HepG2 (cell line): ENCODE measurements around the gene TMEM247. TPM values are rescaled to one million over a fixed set of nuclear protein-coding genes. Genes with fewer than 3 reads are reported as not detected.

Source experiments
- ATAC-seq: fragments of 200-7000 bp; cut with Tn5 transposase; 3 replicates; pipeline ENCODE4 v1.9.1; 2020; ENCODE audit warnings: mild to moderate bottlenecking, moderate library complexity
- BruUV-seq: library from RNA; stranded (reverse); fragments of 400-500 nt; replicated peaks from 2 replicates; lab custom pipeline; 2021; lab: Mats Ljungman, UMichigan
- CTCF ChIA-PET: fragments of 300-600 bp; formaldehyde crosslinking; extraction: SDS; loops from one replicate; lab custom pipeline; 2021; ENCODE audit warnings: low total read pairs, inconsistent platforms, low intra/inter-chr PET ratio; lab: Yijun Ruan, JAX
- POLR2A ChIA-PET: fragments of 350-600 bp; sonication (Branson Sonifier 250); formaldehyde crosslinking; loops from one replicate; lab custom pipeline; 2020; ENCODE audit warnings: antibody characterized with exemption, inconsistent platforms; lab: Yijun Ruan, JAX
- DNase-seq: peaks from one replicate; pipeline ENCODE4 v3.0.0-alpha.2; 2015; ENCODE audit warnings: low spot score
- FAIRE-seq: peaks from 3 replicates; lab custom pipeline; 2011; peaks lifted over from hg19 to GRCh38; lab: Jason Lieb, UNC
- H2AFZ ChIP-seq: one replicate; pipeline ENCODE4 v1.6.1; 2011; ENCODE audit warnings: low read length, inconsistent platforms
- H3K27ac ChIP-seq: fragments of 300-600 bp; 3 replicates; pipeline ENCODE4 v1.8.0; 2011; ENCODE audit warnings: mixed run types, mild to moderate bottlenecking, mixed read lengths, low read length, inconsistent platforms; ENCODE audit not compliant: insufficient read depth; ENCODE audit errors: extremely low read length
- H3K27me3 ChIP-seq, 2 experiments: fragments of 200-600 bp in 1 of 2; 2 replicates in 1 of 2; 3 replicates in 1 of 2; pipeline versions ENCODE4 v1.6.0 to v1.8.0; 2011; ENCODE audit warnings: low read length in 2 of 2, mild to moderate bottlenecking in 2 of 2, moderate library complexity in 2 of 2, inconsistent platforms in 1 of 2; ENCODE audit not compliant: insufficient read depth in 2 of 2, control insufficient read depth in 1 of 2
- H3K36me3 ChIP-seq, 2 experiments: fragments of 200-600 bp in 1 of 2; replicated peaks in 1 of 2; 2 replicates in 1 of 2; 3 replicates in 1 of 2; pipeline versions ENCODE4 v1.5.1 to v1.8.0; 2011; ENCODE audit warnings: low read length in 2 of 2, inconsistent platforms in 1 of 2; ENCODE audit not compliant: insufficient read depth in 2 of 2, control insufficient read depth in 1 of 2
- H3K4me1 ChIP-seq: 2 replicates; pipeline ENCODE4 v1.5.1; 2012; ENCODE audit warnings: low read length, inconsistent platforms; ENCODE audit not compliant: insufficient read depth
- H3K4me2 ChIP-seq: 2 replicates; pipeline ENCODE4 v1.6.0; 2011; ENCODE audit warnings: low read depth, low read length, inconsistent platforms
- H3K4me3 ChIP-seq, 3 experiments: fragments of 200-600 bp in 1 of 3; sonication (generic), shearing (Covaris generic) in 1 of 3; replicated peaks in 1 of 3; 2 replicates each; pipeline ENCODE4 v1.5.1; 2011 to 2016; ENCODE audit warnings: low read length in 3 of 3, inconsistent platforms in 2 of 3, low read depth in 2 of 3, mild to moderate bottlenecking in 2 of 3, control low read depth in 1 of 3, mixed read lengths in 1 of 3; ENCODE audit not compliant: insufficient read depth in 1 of 3
- H3K79me2 ChIP-seq: one replicate; pipeline ENCODE4 v1.6.1; 2011; ENCODE audit warnings: low read length, inconsistent platforms; ENCODE audit not compliant: insufficient read depth
- H3K9ac ChIP-seq: 2 replicates; pipeline ENCODE4 v1.6.0; 2011; ENCODE audit warnings: mild to moderate bottlenecking, low read depth, low read length, inconsistent platforms; ENCODE audit not compliant: insufficient read depth
- H3K9me3 ChIP-seq: 2 replicates; pipeline ENCODE4 v1.5.1; 2012; ENCODE audit warnings: mild to moderate bottlenecking, low read length
- H4K20me1 ChIP-seq: 2 replicates; pipeline ENCODE4 v1.6.0; 2011; ENCODE audit warnings: inconsistent platforms, mild to moderate bottlenecking, low read length, moderate library complexity; ENCODE audit not compliant: insufficient read depth
- AKNA ChIP-seq: sonication (generic); formaldehyde crosslinking; IDR thresholded peaks from 2 replicates; pipeline ENCODE4 v1.4.0; 2020; ENCODE audit warnings: missing genetic modification reagents, borderline replicate concordance
- ATM ChIP-seq: fragments of 450-650 bp; IDR thresholded peaks from 2 replicates; pipeline ENCODE4 v1.7.1; 2017; ENCODE audit warnings: mild to moderate bottlenecking, borderline replicate concordance
- EP300 ChIP-seq, 3 experiments: sonication (generic) in 1 of 3; formaldehyde crosslinking in 1 of 3; IDR thresholded peaks; 2 replicates each; pipeline versions ENCODE4 v1.5.1 to v1.6.1; 2011 to 2020; ENCODE audit warnings: low read depth in 2 of 3, low read length in 2 of 3, borderline replicate concordance in 1 of 3, improper control_type of control experiment in 1 of 3, mild to moderate bottlenecking in 1 of 3, missing genetic modification reagents in 1 of 3, moderate library complexity in 1 of 3
- HOXA7 ChIP-seq: sonication (generic); formaldehyde crosslinking; IDR thresholded peaks from 2 replicates; pipeline ENCODE4 v1.8.1; 2022; ENCODE audit warnings: mild to moderate bottlenecking, missing genetic modification reagents, moderate library complexity
- ISL2 ChIP-seq: sonication (generic); formaldehyde crosslinking; IDR thresholded peaks from 2 replicates; pipeline ENCODE4 v1.5.0; 2020; ENCODE audit warnings: missing genetic modification reagents
- REPIN1 ChIP-seq: sonication (generic); formaldehyde crosslinking; IDR thresholded peaks from 2 replicates; pipeline ENCODE4 v1.8.0; 2022; ENCODE audit warnings: missing genetic modification reagents, low read depth, mild to moderate bottlenecking, borderline replicate concordance
- ZBTB2 ChIP-seq: sonication (generic); formaldehyde crosslinking; IDR thresholded peaks from 2 replicates; pipeline ENCODE4 v1.8.0; 2022; ENCODE audit warnings: low read depth, missing genetic modification reagents
- ZBTB38 ChIP-seq: sonication (generic); formaldehyde crosslinking; IDR thresholded peaks from 2 replicates; pipeline ENCODE4 v1.5.1; 2020; ENCODE audit warnings: mild to moderate bottlenecking, missing genetic modification reagents
- ZFP90 ChIP-seq: sonication (generic); formaldehyde crosslinking; IDR thresholded peaks from 2 replicates; pipeline ENCODE4 v1.8.0; 2022; ENCODE audit warnings: missing genetic modification reagents, mild to moderate bottlenecking, inconsistent platforms, borderline replicate concordance
- ZFYVE20 ChIP-seq: sonication (generic); formaldehyde crosslinking; IDR thresholded peaks from 2 replicates; pipeline ENCODE4 v1.8.0; 2023; ENCODE audit warnings: low read depth, mild to moderate bottlenecking, moderate library complexity, missing genetic modification reagents, borderline replicate concordance
- ZNF317 ChIP-seq: sonication (generic); formaldehyde crosslinking; IDR thresholded peaks from 2 replicates; pipeline ENCODE4 v1.5.0; 2020; ENCODE audit warnings: mild to moderate bottlenecking, missing genetic modification reagents
- ZNF468 ChIP-seq: sonication (generic); formaldehyde crosslinking; IDR thresholded peaks from 2 replicates; pipeline ENCODE4 v1.8.0; 2022; ENCODE audit warnings: mild to moderate bottlenecking, moderate library complexity, missing genetic modification reagents
- WGBS: methylation state at CpG from one replicate; pipeline ENCODE4 v1.1.6; 2017; ENCODE audit warnings: low lambda C conversion rate; 5-methylcytosine and 5-hydroxymethylcytosine counted together
- in situ Hi-C: cut with HindIII; loops from 2 replicates; pipeline ENCODE4 v1.10.0; 2017; ENCODE audit warnings: low pct_unique_long_range_greater_than_20kb; ENCODE audit not compliant: extremely low pct_ligation_motif_present
- intact Hi-C: fragments of 100-400 bp; cut with micrococcal nuclease; formaldehyde crosslinking; loops from one replicate; pipeline ENCODE4 v1.10.0; 2022; ENCODE audit not compliant: unreplicated experiment
- polyA plus RNA-seq, 8 experiments: library from polyadenylated mRNA; depleted of rRNA in 3 of 8; stranded (reverse) in 7 of 8; unstranded in 1 of 8; fragments of >200 nt; fragmentation: Illumina TruSeq in 4 of 8; extraction: Trizol in 4 of 8; gene quantifications; 2 replicates each; pipeline versions ENCODE4 v1.2.1 to v1.2.3, GENCODE V29; 2011 to 2016; ENCODE audit warnings: low read depth in 4 of 8, missing spikeins in 1 of 8, mixed read lengths in 1 of 8; ENCODE audit not compliant: insufficient read depth in 1 of 8
- total RNA-seq, 5 experiments: library from RNA; depleted of rRNA; stranded (reverse); fragments of >200 nt; fragmentation: Illumina TruSeq; extraction: Trizol; gene quantifications; 2 replicates each; pipeline ENCODE4 v1.2.3, GENCODE V29; 2016; ENCODE audit warnings: low read depth in 1 of 5

The TMEM247 gene
- total and polyA plus RNA-seq, 2 of the 13 experiments (the other 11 are each of a cell fraction or from before 2014, with no cell fraction given) = not detected

- no TSS peak for BruUV-seq
- Histone ChIP-seq H3K9ac (no peak overlapping the region), H3K4me1 (peaks cover 15% of the 10 kb centered on the region; the same call in 1 of the 2 replicates), H4K20me1 (no peaks in the 10 kb centered on the region), H3K9me3 (no peaks in the 10 kb centered on the region), H3K27me3 (peaks cover 0 to 48% of the 10 kb centered on the region in 2 experiments; a peak in 3 of 5 replicates), H3K36me3 (no peaks in the 10 kb centered on the region), H3K27ac (no peak overlapping the region), H3K79me2 (no peaks in the 10 kb centered on the region), H3K4me2 (no peak overlapping the region), H2AFZ (no peak overlapping the region), H3K4me3 (no peak overlapping the region)
- in situ Hi-C loops (no loop called here), intact Hi-C loops (no loop called here)
- ATAC-seq = peak; percentile 48
- no peak for TF ChIP-seq ZNF468 (CRISPR knock-in tag)
- TF ChIP-seq ZBTB2 (CRISPR knock-in tag) = no peak
- no peak for TF ChIP-seq HOXA7 (CRISPR knock-in tag)
- TF ChIP-seq ATM = no peak
- no peak for TF ChIP-seq ZBTB38 (CRISPR knock-in tag)
- no peak for TF ChIP-seq ZFP90 (CRISPR knock-in tag)
- no peak for TF ChIP-seq ISL2
- TF ChIP-seq ZNF317 (CRISPR knock-in tag) = no peak
- no peak for TF ChIP-seq REPIN1 (CRISPR knock-in tag)
- TF ChIP-seq EP300 (IDR thresholded peaks at IDR 0.05; ENCODE audit: low read depth in 2 of 2, low read length in 2 of 2) = no peak
- no peak for TF ChIP-seq EP300 (CRISPR knock-in tag; IDR thresholded peaks at IDR 0.05; ENCODE audit: borderline replicate concordance)
- TF ChIP-seq ZFYVE20 (CRISPR knock-in tag) = no peak
- no peak for TF ChIP-seq AKNA
- no peak for DNase-seq
- ChIA-PET CTCF (no interaction called here), POLR2A (no interaction called here)
- FAIRE-seq = no peak
- 44% methylated on average over 7 of the region's 8 CpGs for WGBS
These were observed 8.4 kb downstream of the TMEM247 start for GRCh38 chr2:46487667-46488335.
